ACC112 (cell line): ENCODE measurements around the gene JARID2.

ENCODE experiments used
- H2AFZ ChIP-seq: fragments of 200-600 bp; sonication (generic); one replicate; pipeline ENCODE4 v1.6.0; 2017; ENCODE audit warnings: antibody characterized with exemption, low read length; ENCODE audit not compliant: unreplicated experiment
- H3K27ac ChIP-seq: fragments of 200-600 bp; sonication (generic); 2 replicates; pipeline ENCODE4 v1.5.1; 2014; ENCODE audit warnings: low read depth, mild to moderate bottlenecking, antibody characterized with exemption, low read length, moderate library complexity
- H3K27me3 ChIP-seq: fragments of 200-600 bp; sonication (generic); 2 replicates; pipeline ENCODE4 v1.6.1; 2014; ENCODE audit warnings: mild to moderate bottlenecking, antibody characterized with exemption, low read length, moderate library complexity, mixed read lengths; ENCODE audit not compliant: insufficient read depth
- H3K36me3 ChIP-seq: fragments of 200-600 bp; sonication (generic); 2 replicates; pipeline ENCODE4 v1.6.1; 2016; ENCODE audit warnings: mild to moderate bottlenecking, antibody characterized with exemption, low read length, moderate library complexity, mixed read lengths; ENCODE audit not compliant: insufficient read depth
- H3K4me1 ChIP-seq: fragments of 200-600 bp; sonication (generic); one replicate; pipeline ENCODE4 v1.6.1; 2016; ENCODE audit warnings: low read length, mixed read lengths; ENCODE audit not compliant: insufficient read depth, unreplicated experiment, control insufficient read depth
- H3K4me3 ChIP-seq: fragments of 200-600 bp; sonication (generic); 2 replicates; pipeline ENCODE4 v1.5.1; 2014; ENCODE audit warnings: mild to moderate bottlenecking, low read depth, low read length
- H3K79me2 ChIP-seq: fragments of 200-600 bp; sonication (generic); one replicate; pipeline ENCODE4 v1.6.0; 2016; ENCODE audit warnings: low read length; ENCODE audit not compliant: control insufficient read depth, unreplicated experiment, insufficient read depth

Gene JARID2

DNA sequence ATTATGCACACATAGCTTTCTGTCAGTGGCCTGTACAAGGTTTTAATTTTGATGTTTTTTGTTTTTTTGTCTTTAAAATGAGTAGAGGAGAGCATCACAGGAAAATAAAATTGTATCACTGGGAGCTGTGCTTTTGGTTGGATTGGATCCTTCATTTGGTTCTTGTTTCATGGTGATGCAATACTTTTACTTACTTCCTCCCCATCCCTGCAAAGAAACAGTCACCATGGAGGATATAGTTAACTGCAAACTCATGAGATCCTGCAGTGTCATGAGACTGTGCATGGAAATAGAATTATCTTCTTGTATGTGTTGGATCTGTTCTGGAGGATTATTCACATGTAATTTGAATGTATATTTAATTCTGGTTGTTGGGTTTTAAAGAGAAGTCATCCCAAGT, 122.3 kb downstream of the JARID2 start:
- no peaks in the 10 kb centered on the region for H3K27me3 ChIP-seq
- H3K4me1 ChIP-seq, result peaks cover 3% of the 10 kb centered on the region
- H3K79me2 ChIP-seq, result peaks cover 40% of the 10 kb centered on the region
- no peak overlapping the region for H3K27ac ChIP-seq
- H3K36me3 ChIP-seq, result no peaks in the 10 kb centered on the region
- no peak overlapping the region for H2AFZ ChIP-seq
- H3K4me3 ChIP-seq, result no peak overlapping the region

DNA sequence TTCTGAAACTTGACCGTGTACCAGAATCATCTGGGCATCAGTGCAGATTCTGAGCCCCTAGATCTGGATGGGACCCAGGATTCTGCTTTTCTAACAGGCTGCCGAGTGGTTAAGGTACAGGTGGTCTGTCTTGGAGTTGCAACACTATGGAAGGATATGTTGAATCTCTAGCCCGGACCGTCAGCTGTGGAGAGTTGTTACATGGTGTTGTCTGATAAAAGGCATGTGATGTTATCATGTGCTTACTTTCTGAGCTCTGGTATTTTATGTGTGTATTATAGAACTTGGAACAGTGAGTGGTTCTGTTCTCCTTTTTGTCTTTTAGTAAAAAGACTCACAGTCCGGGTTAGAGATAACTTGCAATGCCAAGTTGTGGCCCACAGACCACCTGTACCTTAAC, 123.0 kb downstream of the JARID2 start:
- H2AFZ ChIP-seq, result no peak overlapping the region
- peaks cover 3% of the 10 kb centered on the region for H3K4me1 ChIP-seq
- no peaks in the 10 kb centered on the region for H3K36me3 ChIP-seq
- no peak overlapping the region for H3K4me3 ChIP-seq
- peaks cover 41% of the 10 kb centered on the region for H3K79me2 ChIP-seq
- no peak overlapping the region for H3K27ac ChIP-seq
- H3K27me3 ChIP-seq, result no peaks in the 10 kb centered on the region

- no peak overlapping the region for H2AFZ ChIP-seq
- no peaks in the 10 kb centered on the region for H3K27me3 ChIP-seq
- no peak overlapping the region for H3K27ac ChIP-seq
- no peaks in the 10 kb centered on the region for H3K4me1 ChIP-seq
- peaks cover 43% of the 10 kb centered on the region for H3K79me2 ChIP-seq
- H3K36me3 ChIP-seq, result no peaks in the 10 kb centered on the region
- H3K4me3 ChIP-seq, result no peak overlapping the region
These were observed 124.0 kb downstream of the JARID2 start for GRCh38 chr6:15369838-15370237.

GRCh38 chr6:15370733-15371671, 125.1 kb downstream of the JARID2 start:
- Histone ChIP-seq H3K27me3 (no peaks in the 10 kb centered on the region), H3K4me3 (no peak overlapping the region), H2AFZ (no peak overlapping the region), H3K27ac (no peak overlapping the region), H3K36me3 (no peaks in the 10 kb centered on the region), H3K4me1 (no peaks in the 10 kb centered on the region), H3K79me2 (peaks cover 39% of the 10 kb centered on the region)

DNA sequence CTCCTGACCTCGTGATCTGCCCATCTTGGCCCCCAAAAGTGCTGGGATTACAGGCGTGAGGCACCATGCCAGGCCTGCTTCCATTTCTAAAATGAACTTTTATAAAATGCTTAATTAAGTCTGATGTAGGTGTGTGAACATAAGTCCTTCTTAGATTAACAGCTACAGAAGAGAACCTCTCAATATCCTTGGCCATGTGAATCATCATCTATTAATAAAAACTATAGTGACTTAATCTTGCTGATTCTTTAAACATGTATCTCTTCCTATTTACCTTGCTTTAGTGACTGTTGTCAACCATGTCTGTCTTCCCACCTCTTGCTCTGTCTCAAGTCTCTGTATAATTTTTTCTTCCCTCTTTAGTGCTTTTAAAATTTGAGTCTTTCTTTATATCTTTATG, 127.1 kb downstream of the JARID2 start:
- H3K79me2 ChIP-seq, result peaks cover 27% of the 10 kb centered on the region
- H3K27me3 ChIP-seq, result no peaks in the 10 kb centered on the region
- H3K4me3 ChIP-seq, result no peak overlapping the region
- no peak overlapping the region for H3K27ac ChIP-seq
- no peaks in the 10 kb centered on the region for H3K4me1 ChIP-seq
- H3K36me3 ChIP-seq, result no peaks in the 10 kb centered on the region
- H2AFZ ChIP-seq, result no peak overlapping the region

- no peak overlapping the region for H3K4me3 ChIP-seq
- no peaks in the 10 kb centered on the region for H3K4me1 ChIP-seq
- H3K79me2 ChIP-seq, result peaks cover 31% of the 10 kb centered on the region
- no peak overlapping the region for H3K27ac ChIP-seq
- H2AFZ ChIP-seq, result no peak overlapping the region
- H3K36me3 ChIP-seq, result no peaks in the 10 kb centered on the region
- no peaks in the 10 kb centered on the region for H3K27me3 ChIP-seq
These were observed 128.2 kb downstream of the JARID2 start for GRCh38 chr6:15374119-15374518.

GRCh38 chr6:15375018-15375417, 129.1 kb downstream of the JARID2 start:
- Histone ChIP-seq H3K27ac (no peak overlapping the region), H3K4me1 (no peaks in the 10 kb centered on the region), H3K79me2 (peaks cover 28% of the 10 kb centered on the region), H2AFZ (no peak overlapping the region), H3K4me3 (no peak overlapping the region), H3K36me3 (no peaks in the 10 kb centered on the region), H3K27me3 (no peaks in the 10 kb centered on the region)

DNA sequence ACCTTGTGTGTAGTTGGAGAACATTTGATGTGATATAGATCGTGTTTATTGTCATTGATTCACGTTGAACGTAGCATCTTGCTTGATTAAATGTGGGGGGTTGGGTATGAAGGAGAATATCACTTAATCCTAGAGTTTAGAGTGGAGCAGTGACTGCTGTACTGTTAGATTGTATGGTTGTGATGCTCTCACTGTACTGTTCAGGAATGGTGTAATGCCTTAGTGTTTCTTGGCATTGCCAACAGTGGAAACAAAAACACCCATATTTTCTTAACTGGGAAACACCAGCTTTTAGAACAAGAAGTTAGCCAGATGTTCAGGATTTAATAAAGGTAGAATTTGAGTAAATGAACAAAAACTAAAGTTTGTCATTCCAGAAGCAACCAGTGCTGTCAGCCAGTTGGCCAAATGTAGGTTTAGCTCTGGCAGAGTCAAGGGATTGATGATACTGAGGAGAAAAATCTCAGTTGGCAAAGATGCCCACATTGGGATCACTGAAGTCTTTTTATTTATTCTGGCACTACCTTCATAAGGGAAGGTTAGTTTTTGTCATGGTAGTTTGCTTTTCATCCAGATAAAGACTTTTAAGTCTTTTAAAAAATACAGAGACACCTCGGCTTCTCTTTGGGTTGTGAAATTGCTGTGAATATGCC, 129.9 kb downstream of the JARID2 start:
- Histone ChIP-seq H3K36me3 (no peaks in the 10 kb centered on the region), H3K27ac (no peak overlapping the region), H3K27me3 (no peaks in the 10 kb centered on the region), H3K79me2 (peaks cover 30% of the 10 kb centered on the region), H3K4me3 (no peak overlapping the region), H2AFZ (no peak overlapping the region), H3K4me1 (no peaks in the 10 kb centered on the region)

DNA sequence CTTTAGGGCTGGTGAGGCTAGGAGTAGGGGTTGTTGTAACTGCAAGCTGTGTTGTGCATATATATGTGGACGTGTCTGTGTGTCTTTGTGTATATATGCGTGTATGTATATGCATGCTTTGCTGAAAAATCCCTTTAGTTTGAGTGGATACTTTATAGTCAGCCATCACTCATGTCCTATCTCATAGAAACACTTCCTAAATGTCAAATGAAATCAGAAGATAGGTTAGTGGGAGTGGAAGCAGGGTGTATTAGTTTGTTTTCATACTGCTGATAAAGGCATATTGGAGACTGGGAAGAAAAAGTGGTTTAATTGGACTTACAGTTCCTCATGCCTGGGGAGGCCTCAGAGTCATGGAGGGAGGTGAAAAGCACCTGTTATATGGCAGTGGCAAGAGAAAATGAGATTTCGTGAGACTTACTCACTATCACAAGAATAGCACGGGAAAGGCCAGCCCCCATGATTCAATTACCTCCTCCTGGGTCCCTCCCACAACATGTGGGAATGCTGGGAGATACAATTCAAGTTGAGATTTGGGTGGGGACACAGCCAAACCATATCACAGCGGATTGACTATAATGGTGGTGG, 131.1 kb downstream of the JARID2 start:
- Histone ChIP-seq H3K4me3 (no peak overlapping the region), H3K27ac (no peak overlapping the region)

DNA sequence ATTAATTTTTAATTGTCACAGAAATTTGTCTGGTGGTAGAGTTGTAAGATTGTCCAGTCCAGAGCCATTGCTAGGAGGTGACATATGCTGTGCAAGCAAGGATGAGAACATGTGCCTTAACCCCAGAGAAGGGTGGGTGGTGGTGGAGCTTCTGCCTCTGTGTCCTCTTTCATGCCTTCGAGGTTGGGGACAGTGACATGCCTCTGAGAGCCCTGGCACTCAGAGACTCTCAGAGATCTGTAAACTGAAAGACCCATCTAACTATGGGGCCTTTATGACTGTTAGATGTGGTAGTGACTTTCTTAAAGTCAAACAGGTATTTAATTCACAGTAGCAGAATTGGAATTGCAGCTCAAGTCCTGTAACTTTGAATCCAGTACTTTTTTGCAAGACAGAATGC, 132.4 kb downstream of the JARID2 start:
- no peak overlapping the region for H3K4me3 ChIP-seq
- H3K36me3 ChIP-seq, result no peaks in the 10 kb centered on the region
- H3K27ac ChIP-seq, result no peak overlapping the region
- H3K79me2 ChIP-seq, result peaks cover 25% of the 10 kb centered on the region
- H3K4me1 ChIP-seq, result no peaks in the 10 kb centered on the region
- H2AFZ ChIP-seq, result no peak overlapping the region
- H3K27me3 ChIP-seq, result no peaks in the 10 kb centered on the region

More for the DNA sequence above, 131.1 kb downstream of the JARID2 start:
- Histone ChIP-seq H3K36me3 (no peaks in the 10 kb centered on the region), H3K79me2 (peaks cover 26% of the 10 kb centered on the region), H3K27me3 (no peaks in the 10 kb centered on the region), H2AFZ (no peak overlapping the region), H3K4me1 (no peaks in the 10 kb centered on the region)
